Activated CD4-positive, CD25-positive, alpha-beta regulatory T cell (primary cell): ENCODE results near the gene TUBGCP6.

Experiments used
- DNase-seq, 4 experiments: peaks; one replicate each; lab custom pipeline; 2025; lab: John Stamatoyannopoulos, UW

TUBGCP6 gene

DNA sequence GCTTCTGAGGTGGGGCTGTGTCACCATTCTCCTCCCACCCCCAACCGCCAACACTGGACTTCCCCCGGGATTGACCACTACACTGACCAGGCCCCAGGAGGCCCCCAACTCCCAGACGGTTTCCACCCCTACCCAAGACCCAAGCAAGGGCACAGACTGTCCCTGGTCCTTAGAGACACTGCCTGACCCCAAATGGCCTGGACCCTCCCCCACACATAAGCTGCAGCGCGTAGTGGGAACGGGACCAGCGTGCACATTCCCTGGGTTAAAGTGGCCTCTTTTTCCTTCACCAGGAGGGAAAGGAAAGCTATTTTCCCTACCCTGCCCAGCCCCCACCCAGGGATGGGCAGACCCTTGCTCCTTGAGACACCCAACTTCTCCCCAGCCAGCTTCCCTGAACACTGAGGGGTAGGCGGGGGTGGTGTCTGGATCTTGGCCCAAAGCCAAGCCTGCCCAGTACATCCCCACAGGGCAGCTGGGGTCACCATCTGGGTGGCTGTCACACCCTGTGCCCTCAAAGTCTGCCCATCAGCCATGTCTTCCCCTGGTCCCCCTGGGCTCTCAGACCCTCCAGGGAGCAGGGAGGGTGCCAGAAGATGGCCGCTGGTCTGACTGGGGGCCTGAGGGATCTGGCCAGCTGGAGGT, 18.3 kb upstream of the TUBGCP6 start:
- DNase-seq: no peak

DNA sequence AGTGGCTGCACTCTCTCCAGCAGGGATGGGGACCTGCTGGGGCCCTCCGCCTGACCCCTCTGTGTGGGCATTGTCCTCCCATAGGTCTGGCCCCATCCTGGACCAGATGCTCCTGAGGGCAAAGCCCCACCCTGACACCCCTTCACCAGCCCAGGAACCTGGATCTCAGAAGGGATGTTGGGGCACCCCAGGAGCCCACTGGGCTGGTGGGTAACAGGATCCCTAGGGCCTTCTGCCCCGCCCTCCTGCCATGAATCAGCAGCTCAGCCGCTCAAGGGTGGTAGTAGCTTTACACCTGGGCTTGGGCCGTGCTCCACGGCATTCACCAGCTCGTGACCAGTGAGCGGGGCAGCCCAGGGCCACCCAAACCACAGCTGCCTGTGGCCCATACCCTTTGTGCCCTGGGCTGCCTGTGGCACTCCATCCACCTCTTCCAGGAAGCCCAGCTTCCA, 17.7 kb upstream of the TUBGCP6 start:
- DNase-seq: no peak

DNA sequence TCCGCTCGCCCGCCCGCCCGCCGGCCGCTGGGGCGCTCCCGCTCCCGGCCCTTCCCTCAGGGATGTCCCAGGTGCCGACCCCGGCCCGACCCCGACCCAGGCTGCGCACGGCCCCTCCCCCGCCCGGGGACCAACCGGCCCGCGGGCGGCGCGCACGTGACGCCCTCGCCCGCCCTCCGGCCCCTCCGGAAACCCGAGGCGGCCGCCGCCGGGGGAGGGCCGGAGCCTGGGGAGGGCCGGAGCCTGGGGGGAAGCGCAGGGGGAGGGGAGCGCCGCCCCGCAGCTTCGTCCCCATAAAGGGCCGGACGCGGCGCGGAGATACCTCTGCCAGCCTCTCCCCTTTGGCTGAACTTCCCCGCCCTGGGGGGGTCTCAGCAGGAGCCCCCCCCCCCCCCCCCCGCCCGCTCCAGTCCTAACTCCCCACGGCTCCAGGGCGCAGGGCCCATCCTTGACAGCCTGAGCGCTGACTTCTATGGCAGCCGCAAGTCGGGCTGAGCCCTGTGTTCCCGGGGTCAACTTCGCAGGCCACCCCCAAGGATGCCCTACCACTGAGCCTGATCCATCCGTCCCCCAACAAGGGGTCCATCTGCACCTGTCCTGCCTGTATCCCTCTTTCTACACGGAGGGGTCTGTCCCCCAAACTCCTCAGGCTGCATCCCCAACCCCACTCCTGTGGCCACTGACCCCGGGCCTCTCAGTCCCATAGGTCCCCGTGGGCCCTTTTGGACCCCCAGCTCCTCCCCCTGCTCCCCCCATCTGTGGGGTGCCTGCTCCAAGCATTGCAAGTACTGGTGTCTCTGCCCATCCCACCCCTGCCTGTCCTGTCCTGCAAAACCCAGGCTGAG, 17.0 kb upstream of the TUBGCP6 start, which contains the start of gene MAPK12:
Gene MAPK12 (minus strand): TSS at position 69 of the 845 bp plus-strand sequence. CDS start 174 bp downstream, outside the sequence.
- no peak for DNase-seq

DNA sequence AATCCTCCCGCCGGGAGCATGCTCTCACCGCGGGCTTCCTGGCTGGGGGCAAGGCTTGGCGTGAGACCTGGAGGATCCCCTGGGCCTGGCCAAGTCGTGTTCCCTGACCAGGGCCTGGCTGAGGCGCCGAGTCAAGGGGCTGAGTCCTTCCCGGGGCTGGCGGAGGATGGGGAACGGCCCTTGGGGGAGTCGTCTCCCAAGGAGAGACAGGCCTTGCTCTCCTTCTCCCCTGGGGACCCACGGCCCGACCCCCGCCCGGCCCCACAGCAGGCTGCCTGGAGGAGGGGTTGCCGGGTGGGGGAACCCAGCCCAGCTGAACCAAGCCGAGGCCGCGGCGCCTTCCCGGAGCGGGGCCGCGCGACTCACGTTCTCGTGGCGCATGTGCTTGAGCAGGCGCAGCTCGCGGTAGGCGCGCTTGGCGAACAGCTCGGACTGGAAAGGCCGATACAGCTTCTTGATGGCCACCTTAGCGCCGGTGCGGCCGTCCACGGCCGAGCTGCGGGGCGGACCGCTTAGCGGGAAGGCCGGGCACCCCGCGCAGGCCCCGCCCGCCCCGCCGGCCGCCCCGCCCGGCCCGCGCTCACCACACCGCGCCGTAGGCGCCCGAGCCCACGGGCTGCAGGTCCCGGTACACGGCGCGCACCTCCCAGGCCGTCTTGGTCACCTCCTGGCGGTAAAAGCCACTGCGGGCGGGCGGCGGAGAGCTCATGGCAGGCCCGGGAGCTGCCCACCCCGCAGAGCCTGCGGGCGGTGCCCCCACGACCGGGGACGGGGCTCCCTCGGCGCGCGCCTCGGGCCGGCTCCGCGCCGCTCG, 16.2 kb upstream of the TUBGCP6 start:
- no peak for DNase-seq

DNA sequence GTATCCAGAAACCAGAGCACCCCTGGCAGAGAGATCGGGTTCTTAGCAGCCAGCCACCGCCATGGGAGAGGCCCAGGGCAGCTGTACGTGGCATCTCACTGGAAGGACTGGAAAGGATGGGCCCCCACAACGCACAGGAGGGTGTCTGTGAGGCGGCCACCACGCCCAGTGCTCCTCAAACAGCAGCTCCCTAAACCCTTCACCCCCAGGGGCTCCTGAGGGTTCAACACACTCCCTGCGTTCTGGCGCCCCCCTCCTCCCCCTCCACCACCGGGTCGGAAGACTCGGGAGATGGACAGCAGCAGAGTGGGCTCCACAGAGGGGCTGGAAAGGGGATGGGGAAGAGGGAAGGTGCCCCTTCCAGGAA, 15.6 kb upstream of the TUBGCP6 start:
- no peak for DNase-seq

DNA sequence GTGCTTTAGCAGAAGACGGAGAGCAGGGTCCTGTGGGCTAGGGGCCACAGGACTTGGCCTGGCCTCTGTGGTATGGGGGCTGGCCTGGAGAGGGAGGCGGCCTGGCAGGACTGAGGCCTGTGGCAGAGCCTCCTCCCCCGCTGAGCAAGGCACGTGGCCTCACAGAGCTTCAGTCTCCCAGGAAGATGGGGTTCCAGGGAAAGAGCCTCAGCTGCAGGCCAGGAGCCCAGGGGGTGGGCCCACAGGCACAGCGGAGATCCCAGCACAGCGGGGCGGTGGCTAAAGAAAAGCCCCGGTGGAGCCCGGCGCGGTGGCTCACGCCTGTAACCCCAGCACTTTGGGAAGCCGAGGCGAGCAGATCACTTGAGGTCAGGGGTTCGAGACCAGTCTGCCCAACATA, 14.5 kb upstream of the TUBGCP6 start:
- DNase-seq: no peak

DNA sequence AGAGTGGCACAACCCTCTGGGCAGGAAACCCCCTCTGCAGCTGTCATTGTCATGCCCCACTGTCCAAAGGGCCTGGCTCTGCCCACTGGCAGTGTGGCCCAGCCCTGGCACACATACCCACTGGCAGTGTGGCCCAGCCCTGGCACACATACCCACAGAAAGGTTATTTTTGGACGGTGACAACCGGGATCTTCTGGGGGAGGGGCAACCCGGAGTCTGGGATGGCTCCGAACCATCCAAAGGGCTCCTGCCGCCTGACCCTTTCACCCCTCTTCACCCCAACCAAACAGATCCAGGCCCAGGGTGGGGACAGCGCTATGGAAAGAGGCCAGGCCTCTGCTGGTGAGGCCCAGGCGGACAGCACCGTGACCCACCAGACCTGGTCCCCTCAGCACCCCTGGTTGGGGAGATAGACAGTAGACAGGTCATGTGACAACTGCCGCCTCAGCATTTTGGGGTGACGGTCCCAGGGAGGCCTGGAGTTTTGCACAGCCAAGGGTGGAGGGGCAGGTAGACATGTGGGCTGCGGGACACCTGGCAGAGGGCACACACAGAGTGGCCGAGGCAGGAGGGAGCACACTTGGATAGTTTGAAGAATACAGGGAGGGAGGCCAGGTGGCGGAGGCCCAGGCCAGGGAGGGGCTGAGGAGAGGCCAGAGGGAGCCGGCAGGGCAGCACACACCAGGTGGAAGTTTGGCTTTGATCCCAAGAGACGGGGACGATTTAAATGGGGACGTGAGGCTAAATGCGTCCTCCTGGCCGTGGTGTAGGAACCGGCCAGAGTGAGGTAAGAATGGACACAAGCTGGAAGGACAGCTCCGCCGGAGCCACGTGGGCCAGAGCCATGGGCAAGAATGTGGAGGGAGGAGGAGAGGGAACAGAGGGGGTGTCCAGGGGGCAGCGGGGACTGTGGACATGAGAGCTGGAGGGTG, 13.8 kb upstream of the TUBGCP6 start:
- DNase-seq: no peak

DNA sequence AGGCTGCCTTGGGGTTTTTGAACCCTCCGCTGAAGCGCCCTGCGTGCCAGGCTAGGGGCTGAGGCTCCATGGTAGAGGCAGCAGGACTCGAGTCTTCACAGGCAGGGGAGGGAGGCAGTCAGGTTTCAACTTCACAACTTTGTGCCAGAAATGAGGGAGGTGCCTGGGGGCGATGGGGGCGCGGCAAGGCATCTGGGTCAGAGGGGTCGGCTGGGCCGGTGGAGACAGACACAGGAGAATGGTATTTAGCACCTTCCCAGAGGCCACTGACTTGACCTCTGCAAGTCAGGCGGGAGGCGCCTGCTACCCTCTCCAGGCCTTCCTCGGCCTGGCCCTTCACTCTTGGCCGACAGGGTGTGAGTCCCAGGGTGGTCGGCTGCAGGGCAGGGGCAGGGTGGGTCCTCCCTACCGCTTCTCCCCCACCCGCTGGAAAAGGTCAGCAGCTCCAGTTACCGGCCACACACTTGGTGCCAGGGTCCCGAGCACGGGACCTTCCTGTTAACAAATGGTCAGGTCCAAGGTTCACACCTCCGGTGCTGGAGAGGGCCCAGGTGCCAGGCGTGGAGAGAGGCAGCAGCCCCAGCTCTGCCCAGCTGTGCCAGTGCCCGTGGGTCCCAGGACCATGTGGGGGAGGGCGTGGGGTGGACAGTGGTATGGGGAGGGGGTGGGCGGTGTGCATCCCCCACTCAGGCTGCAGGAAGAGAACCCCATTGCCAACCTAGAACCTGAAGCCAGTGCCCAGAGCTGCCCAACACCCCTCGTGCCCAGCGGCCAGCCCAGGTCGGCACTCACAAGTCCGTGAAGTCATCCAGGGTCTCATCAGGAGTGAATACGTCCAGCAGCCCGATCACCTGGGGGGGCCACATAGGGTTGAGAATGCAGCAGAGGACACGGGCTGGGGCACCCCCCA, 12.9 kb upstream of the TUBGCP6 start:
- DNase-seq: no peak

DNA sequence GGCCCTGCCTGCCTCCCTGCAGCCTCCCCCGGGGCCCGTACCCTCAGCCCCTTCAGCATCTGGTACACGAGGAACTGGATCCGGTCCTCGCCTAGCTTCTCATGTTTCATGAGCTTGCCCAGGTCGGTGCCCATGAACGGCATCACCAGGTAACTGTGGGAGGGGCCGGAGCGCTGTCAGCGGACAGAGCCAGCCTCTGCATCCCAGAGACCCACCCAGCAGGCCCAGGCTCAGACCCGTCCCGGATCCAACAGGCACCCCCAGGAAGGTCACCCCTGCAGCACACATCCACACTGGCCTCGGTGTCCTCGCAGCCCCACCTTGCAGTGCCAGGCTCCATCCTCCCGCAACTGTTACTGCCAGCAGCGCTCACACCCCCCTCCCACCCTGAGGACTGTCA, 12.2 kb upstream of the TUBGCP6 start:
- DNase-seq: no peak

DNA sequence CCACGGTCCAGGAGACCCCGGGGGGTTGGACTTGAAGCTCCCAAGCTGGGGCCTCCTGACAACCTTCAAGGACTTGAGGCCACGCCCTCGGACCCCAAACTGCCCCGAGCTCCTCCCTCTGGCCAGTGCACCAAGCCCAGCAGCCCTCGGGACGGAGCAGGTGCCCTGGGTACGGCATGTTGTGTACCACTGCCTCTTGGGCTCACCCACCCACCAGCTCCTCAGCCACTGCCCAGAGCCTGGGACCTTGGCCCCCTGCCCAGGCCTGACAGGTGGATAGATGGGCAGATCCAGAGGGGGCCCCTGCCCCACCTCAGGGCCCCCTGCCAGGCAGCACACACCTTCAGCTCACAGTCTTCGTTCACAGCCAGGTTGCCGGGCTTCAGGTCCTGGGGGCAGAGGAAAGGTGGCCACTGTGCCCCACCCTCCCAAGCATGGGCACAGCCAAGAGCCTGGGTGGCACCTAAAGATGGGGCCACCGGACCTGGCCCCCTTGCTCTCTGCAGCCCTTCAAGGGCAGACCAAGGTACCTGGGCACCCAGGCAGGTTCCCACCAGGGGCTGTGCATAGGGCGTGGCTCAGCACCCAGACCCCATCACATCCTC, 11.5 kb upstream of the TUBGCP6 start:
- DNase-seq: no peak

DNA sequence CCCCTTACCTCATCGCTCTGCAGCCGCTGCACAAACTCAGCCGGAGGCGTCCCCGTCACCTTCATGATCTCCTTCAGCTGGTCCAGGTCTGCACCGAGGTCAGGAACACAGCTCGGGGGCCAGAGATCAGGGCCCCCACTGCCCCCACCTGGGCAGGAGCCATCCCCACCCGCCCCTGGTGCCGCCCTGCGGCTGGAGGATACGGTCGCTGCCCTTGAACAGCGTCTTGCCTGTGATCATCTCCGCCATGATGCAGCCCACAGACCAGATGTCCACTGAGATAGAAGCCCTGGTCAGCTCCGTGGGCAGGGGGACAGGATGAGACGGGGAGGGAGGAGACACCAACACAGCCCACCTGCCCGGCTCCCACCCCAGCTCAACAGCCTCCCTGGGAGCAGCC, 10.8 kb upstream of the TUBGCP6 start:
- DNase-seq: no peak

DNA sequence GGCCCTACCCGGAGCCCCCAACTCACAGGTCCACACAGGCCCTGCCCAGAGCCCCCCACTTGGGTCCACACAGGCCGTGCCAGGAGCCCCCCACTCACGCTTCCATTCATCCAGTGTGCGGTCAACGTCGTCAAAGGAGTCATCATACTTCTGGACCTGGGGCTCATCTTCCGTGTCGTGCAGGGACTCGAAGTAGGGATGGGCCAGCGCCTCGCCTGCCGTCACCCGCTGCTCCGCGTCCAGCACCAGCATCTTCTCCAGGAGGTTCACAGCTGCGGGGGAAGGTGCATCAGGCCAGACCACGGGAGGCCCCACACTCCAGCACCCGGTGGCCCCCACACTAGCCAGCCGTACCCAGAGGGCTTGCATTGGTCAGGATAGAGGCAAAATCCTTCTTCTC, 10.3 kb upstream of the TUBGCP6 start:
- DNase-seq: no peak

DNA sequence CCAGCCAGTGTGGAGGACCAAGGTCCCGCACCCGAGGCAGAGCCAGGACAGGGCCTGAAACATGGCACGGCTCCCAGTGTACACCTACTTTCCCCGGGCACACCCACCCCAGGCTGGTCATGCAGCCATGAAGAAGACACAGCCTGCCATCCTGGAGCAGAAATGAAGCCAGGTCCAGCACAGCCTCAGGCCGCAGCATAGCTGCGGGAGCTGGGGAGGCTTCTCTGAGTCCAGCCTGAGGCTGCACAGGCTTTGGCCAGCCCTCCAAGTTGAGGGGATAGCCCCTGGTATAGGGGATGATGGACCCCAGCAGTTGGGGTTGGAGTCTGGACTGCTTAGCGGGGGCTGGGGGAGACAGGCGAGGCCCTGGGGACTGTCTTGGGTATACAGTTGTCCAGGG, 9.1 kb upstream of the TUBGCP6 start:
- no peak for DNase-seq

DNA sequence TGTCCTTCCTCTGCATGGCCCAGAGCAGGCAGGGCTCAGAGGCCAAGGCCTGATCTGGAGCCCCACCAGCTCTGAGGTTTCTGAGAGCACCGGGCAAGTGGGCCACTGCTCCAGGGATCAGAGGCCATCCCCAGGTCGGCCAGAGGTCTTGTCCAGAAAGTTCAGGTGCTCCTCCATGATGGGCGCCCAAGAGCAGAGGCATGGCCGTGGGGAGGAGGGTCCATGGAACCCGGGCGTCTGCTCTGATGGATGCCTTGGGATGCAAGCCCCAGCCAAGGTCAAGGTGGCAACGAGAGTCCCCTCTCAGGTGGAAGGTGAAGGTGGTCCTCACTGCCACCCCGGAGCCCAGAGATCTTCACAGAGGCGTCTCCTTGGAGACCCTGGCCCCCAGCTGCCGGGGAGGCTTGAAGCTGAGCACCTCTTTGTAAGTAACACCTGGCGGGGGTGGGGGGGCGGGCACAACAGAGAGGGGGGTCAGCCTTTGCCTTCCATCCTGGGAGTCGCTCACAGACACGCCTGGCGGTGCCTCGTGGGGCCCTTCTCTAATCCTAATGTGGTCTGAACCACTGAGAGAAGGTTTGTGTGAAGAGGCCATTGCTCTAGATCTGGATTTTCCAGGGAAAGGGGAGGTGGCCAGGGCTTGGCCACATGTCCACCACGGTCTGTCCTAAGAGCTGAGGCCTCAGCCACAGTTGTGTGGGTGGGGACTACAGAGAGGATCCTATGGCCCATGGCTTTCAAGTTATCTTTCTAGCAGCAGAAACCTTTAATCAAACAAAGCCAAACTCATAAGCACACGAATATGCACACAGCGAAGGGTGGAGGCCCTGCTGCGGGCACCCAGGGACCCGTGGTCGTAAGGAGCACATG, 8.5 kb upstream of the TUBGCP6 start:
- no peak for DNase-seq

DNA sequence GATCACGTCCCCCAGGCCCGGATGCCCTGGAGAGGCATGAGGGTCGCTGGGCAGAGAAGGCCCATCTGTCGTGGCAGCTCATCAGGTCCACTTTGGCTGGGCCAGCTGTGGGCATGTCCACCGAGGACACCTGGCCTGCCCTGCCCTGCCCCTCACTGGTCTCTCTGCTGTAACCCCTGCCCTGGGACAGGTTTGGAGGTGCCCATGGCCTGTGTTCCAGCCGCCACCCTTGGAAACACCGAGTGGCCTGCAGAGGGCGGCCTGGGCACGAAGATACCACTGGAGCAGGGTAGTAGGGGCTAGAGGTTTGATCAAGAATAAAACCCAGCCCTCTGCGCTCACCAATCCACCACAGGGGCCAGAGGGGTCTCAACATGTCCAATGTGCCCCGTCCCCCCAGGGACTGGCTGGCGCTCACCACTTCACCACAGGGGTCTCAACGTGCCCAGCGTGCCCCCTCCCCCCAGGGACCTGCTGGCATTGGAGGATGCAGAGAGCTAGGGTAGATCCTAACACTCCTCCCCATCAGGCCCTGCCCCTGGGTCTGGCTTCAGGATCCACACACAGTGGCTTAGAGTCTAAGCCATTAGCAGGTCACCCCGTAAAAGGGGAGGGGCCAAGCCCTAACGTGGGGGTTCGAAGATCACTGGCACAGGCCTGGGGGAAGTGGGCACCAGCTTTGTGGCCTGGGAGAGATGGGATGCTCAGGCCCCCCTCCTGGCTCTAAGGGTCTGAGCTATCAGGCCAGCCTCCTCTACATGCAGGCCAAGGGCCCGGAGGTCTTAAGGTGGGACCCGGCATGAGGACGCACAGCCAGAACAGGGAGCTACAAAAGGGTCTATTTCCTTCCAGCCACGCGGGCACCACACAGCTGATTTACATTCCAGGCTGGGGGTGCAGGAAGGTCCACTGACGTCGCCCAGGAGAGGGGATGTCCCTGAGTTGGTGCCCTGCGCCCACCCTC, 7.5 kb upstream of the TUBGCP6 start:
- DNase-seq: peak; percentile 47 to 62 (median 52)

DNA sequence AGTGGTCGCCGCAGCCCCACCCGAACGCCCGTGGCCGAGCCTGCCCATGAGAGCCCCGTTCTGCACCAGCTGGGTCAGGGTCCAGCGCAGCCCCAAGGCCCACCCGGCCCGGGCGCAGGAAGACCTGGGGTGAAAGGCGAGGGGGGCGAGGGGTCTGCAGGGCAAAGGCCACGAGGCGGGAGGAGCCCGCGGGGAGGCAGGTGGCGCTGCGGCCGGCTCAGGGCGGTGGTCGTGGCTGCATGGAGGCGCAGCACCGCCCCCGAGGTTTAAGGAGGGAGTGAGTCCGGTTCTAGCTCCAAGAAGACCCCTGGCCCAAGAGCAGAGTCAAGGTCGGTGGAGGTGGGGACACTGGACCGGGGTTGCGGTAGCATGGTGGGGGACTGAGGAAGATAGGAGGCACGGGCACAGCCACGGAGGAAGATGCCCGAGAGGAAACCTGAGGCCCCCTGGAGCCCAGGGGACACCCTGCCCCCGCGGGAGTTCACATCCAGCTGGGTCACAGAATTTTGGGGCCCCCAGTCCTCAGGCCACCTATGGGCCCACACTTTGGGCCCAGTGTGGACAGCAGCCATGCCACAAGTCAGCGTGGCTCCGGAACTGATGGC, 6.8 kb upstream of the TUBGCP6 start:
- DNase-seq: no peak
